GF-D8 (cell line): ENCODE data around the gene ACCSL.

Experiments used
- DNase-seq: peaks from one replicate; lab custom pipeline; 2025; lab: John Stamatoyannopoulos, UW

Gene ACCSL

GRCh38 chr11:44047931-44048431 lies at the start of gene ACCSL:
Gene ACCSL, plus strand, starts transcription at chr11:44047981. Its CDS starts 56 bp downstream, at chr11:44048037.
- no peak for DNase-seq

- DNase-seq: no peak
Observed at GRCh38 chr11:43998308-43998707, 49.5 kb upstream of the ACCSL start.

GRCh38 chr11:44000731-44001130 lies 47.0 kb upstream of the ACCSL start:
- no peak for DNase-seq

GRCh38 chr11:44002191-44003093 lies 45.3 kb upstream of the ACCSL start:
- no peak for DNase-seq

GRCh38 chr11:44003736-44004451 lies 43.9 kb upstream of the ACCSL start:
- no peak for DNase-seq

GRCh38 chr11:44004452-44005062 lies 43.2 kb upstream of the ACCSL start:
- DNase-seq: no peak

GRCh38 chr11:44005063-44005701 lies 42.6 kb upstream of the ACCSL start:
- DNase-seq: no peak

GRCh38 chr11:44005956-44006355 lies 41.8 kb upstream of the ACCSL start:
- DNase-seq: no peak

GRCh38 chr11:44006917-44007361 lies 40.8 kb upstream of the ACCSL start:
- DNase-seq: no peak

GRCh38 chr11:44007481-44008087 lies 40.2 kb upstream of the ACCSL start:
- no peak for DNase-seq

- no peak for DNase-seq
Observed at GRCh38 chr11:44008088-44008501, 39.7 kb upstream of the ACCSL start.

GRCh38 chr11:44008698-44009097 lies 39.1 kb upstream of the ACCSL start:
- DNase-seq: no peak

GRCh38 chr11:44010789-44011251 lies 37.0 kb upstream of the ACCSL start:
- DNase-seq: no peak

- no peak for DNase-seq
Observed at GRCh38 chr11:44011797-44012196, 36.0 kb upstream of the ACCSL start.

- DNase-seq: no peak
Observed at GRCh38 chr11:44014968-44015623, 32.7 kb upstream of the ACCSL start.

GRCh38 chr11:44015624-44016007 lies 32.2 kb upstream of the ACCSL start:
- no peak for DNase-seq

GRCh38 chr11:44016131-44016530 lies 31.6 kb upstream of the ACCSL start:
- no peak for DNase-seq

- DNase-seq: no peak
Observed at GRCh38 chr11:44016546-44017442, 31.0 kb upstream of the ACCSL start.

- no peak for DNase-seq
Observed at GRCh38 chr11:44017443-44018126, 30.2 kb upstream of the ACCSL start.
